ENCODE measurements around the gene PRPF31.

Gene PRPF31

DNA sequence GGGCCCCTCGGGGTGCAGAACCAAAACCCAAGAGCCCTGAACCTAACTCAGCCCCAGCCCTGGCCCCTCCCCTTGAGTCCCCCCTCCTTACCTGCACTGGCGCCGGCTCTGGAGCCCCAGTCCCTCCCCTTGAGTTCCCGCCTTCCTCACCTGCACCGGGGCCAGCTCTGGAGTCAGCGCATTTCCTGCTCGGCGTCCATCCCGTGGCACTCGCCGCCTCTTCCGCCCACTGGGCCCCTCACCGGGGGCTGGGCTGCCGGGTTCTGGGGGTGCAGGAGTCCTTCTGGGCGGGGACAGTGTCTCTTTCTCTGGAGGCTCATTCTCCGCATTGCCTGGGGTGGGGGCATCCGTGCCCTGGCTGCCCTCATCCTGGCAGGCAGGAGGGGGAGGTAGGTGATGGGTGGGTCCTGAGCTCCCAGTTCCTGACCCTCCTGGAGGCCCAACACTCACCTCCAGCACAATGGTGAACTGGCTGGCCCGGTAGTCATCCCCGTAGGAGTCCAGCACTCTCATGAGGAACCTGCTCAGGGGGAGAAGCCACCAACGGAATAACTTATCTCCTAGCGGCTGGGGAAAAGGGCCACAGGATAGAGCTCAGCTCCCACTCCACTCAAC lies 7.6 kb upstream of the PRPF31 start:
- no peak for DNase-seq (ENCODE audit: low read depth in 2 of 2)

DNA sequence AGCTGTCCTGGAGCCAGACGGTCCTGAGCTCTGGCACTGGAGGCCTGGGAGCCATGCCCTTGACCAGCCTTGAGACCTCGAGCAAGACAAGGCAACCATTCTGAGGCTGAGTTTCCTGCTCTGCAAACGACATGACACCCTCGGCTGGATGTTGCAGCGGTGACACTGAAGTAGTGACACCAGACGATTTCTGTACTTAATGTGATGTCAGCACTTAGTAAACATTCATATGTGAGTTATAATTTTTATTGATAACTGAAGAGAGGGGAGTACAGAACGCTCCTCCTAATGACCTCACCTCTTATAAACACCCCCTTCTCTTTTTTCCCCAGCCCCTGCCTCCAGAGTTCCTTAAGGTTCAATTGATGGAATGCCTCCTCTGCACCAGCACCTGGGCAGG lies 7.1 kb upstream of the PRPF31 start:
- no peak for DNase-seq (ENCODE audit: low read depth in 2 of 2)

DNA sequence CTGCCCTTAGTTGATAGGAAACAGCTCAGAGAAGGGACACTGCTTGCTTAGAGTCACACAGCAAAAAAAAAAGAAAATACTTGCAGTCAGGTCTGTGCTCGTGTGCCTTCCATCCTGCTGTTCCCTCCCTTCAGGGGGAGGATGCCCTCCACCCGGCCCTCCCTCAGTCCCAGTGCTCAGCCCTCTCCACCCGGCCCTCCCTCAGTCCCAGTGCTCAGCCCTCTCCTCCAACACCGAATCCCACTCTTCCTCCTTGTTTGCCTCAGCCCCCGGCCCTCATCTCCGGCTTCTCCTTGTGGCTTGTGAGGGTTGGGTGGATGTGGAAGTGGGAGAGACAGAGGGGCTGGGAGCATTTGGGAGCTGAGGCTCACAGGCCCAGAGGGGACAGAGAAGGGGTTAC lies 5.9 kb upstream of the PRPF31 start:
- DNase-seq (ENCODE audit: low read depth in 2 of 2) = no peak

DNA sequence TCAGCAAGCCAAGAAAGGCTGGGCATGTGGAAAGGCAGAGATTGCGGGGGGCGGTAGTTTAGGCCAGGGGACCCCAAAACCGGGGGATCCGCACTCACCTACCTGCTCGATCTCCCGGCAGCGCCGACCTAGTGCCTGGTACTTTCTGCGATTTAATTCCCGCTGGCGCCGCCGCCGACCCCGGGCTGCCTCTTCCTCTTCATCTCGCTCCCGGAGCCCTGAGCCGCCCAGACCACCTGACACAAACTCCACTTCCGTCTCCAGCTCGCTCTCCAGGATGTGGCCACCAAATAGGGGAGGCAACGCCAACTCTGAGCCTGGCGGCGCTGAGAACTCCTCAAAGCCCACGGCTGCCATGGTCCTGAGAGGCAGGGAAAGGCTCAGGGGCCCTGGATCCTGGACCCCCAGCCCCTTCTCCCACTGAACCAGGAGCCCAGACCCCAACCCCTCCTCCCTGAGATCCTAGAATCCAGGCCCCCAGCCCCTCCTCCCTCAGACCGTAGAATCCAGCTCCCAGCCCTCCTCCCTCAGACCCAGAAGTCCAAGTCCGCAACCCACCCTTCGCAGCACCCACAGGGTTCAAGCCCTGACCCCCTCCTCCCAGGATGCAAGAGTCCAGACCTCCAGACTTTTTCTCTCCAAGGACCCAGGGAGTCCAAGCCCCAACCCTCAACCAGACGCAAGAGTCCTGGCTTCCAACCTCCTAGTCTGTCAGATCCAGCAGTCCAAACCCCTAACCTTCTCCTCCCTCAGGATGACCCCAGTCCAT lies 1.0 kb upstream of the PRPF31 start:
- DNase-seq (ENCODE audit: low read depth in 2 of 2) = no peak

DNA sequence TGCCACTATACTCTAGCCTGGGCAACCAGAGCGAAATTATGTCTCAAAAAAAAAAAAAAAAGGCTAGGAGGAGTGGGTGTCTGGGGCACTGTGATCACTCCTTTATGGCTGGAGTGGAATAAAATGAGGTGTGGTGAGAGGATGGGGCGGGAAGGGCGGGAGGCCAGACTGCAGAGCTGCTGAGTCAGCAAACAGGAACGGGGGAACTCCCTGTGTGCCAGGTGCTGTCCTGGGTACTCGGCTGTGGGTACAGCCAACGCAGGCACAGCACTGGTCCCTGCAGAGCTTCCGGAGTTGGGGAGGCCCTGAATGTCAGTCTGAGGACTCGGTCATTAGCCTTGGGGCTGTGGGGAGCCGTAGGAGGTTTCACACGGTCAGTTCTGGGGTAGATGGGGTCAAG lies 5.7 kb downstream of the PRPF31 start:
- DNase-seq (ENCODE audit: low read depth in 2 of 2) = no peak

DNA sequence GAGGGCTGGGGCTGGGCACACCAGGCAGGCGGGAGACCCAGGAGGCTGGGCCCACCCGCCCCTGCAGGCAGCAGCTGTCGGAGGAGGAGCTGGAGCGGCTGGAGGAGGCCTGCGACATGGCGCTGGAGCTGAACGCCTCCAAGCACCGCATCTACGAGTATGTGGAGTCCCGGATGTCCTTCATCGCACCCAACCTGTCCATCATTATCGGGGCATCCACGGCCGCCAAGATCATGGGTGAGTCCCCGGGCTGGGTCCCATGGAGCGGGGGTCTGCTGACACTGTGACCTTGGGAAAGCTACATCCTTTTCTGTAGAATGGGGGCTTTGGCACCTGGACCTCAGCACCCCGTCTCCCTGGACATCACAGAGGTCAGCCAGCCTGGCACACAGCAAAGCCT lies 8.1 kb downstream of the PRPF31 start:
- DNase-seq (ENCODE audit: low read depth in 2 of 2) = no peak

DNA sequence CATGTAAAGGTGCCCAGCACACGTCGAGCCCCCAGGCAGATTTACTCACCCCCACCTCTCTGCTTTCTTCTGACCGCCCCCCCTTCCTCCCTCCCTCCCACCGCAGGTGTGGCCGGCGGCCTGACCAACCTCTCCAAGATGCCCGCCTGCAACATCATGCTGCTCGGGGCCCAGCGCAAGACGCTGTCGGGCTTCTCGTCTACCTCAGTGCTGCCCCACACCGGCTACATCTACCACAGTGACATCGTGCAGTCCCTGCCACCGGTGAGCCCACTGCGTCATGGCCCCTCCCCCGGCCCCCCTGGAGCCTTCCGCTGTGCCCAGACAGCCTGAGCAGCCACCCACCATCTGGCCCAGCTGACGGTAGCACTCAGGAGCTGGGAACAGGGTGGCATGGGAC lies 8.8 kb downstream of the PRPF31 start:
- DNase-seq (ENCODE audit: low read depth in 2 of 2) = no peak

DNA sequence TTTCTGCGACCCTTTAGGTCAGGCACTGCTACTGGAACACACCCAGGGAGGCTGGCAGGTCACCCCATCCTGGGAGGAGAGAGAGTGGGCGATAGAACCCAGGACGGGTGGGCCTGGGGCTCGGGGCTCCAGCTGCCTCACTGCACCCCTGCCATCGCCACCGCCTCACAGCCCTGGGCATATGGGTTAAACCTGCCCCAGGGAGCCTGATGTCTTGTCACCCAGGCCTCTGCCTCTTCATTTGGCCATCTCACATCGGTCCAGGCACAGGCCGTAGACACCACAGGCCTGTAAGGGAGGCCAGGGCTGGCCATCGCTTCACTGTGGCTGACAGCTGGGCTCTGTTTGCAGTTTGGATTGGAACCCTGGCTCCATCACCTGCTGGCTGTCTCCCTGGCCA lies 10.2 kb downstream of the PRPF31 start:
- no peak for DNase-seq (ENCODE audit: low read depth in 2 of 2)

DNA sequence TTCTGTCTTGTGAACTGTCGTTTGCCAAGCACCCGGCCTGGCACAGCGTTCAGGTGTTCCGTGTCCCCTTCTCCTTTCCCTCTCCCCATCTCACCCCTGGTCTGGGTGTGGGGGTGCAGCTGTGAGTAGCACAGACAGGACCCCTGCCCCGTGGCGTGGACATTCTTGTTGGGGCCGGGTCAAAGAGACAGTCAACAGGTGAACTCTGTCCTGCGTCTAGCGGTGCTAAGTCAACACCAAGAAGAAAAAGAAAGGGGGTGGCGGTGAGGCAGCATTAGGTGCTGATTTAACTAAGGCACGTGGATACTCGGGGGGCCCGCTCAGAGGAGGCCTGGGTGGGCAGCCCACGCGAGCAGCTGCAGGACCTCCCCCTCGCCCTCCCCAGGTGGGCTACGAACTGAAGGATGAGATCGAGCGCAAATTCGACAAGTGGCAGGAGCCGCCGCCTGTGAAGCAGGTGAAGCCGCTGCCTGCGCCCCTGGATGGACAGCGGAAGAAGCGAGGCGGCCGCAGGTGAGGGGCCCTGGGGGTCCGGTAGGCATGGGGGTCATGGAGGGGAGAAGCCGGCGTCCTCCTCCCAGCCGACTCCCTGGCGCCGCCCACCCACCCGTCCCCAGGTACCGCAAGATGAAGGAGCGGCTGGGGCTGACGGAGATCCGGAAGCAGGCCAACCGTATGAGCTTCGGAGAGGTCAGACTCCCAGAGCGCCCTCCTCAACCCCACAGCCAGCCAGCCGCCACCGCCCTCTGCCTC lies 12.3 kb downstream of the PRPF31 start:
- DNase-seq (ENCODE audit: low read depth in 2 of 2) = no peak

DNA sequence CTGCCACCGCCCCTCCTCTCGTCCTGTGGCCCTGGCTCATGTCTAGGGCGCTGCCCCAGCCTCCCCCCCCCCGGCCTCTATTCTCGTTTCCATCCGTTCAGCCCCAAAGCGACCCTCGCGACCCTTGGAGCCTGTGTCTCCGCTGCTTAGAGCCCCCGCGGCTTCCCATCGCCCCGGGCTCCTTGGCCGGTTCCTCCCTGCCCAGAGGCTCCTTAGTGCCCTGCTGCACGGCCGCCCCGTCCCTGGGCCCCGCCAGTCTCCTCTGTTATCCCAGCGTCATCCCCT lies 12.8 kb downstream of the PRPF31 start:
- DNase-seq (ENCODE audit: low read depth in 2 of 2) = no peak

DNA sequence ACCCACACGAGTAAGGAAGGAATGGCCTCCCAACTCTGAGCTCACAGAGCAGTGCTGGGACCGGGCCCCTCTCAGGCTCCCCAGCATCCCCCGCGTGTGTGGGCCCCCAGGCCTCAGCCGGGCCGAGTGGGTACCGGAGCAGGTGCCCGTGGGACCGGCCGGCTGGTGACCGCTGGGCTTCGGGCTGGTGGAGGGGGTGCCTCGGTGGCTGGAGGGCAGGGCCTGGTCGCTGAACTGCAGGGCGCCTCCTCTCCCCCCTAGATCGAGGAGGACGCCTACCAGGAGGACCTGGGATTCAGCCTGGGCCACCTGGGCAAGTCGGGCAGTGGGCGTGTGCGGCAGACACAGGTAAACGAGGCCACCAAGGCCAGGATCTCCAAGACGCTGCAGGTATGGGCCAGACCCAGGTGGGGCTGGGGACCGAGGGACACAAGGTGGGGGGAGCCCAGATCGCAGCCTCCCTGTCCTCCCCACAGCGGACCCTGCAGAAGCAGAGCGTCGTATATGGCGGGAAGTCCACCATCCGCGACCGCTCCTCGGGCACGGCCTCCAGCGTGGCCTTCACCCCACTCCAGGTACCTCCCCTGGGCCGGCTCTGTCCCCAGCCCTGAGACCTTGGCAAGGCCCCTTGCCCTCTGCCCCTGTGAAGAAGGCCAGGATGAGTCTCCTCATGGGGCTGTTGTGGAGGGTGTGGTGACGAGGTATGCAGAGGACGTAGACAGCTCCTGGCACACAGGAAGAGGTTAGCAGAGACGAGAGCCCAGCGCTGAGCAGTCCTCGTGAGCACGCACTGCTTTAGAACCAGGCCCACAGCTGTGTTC lies 13.5 kb downstream of the PRPF31 start:
- no peak for DNase-seq (ENCODE audit: low read depth in 2 of 2)

DNA sequence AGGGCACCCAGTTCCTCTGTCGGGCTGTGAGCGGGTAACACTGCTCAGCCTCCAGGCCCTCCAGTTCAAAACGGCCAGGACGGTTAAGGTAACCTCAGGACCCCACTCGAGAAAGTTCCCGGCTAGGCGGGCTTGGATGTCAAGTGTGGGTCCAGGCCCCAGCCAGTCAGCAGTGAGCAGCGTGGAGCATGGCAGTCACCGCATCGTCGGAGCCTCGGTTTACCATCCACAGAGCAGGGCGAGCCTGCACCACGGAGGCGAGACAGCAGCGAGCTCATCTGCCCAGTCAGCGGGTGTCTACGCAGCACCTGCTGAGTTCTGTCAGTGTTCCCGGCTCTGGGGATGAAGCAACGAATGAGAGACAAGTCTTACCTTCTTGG lies 14.1 kb downstream of the PRPF31 start:
- DNase-seq (ENCODE audit: low read depth in 2 of 2) = no peak

DNA sequence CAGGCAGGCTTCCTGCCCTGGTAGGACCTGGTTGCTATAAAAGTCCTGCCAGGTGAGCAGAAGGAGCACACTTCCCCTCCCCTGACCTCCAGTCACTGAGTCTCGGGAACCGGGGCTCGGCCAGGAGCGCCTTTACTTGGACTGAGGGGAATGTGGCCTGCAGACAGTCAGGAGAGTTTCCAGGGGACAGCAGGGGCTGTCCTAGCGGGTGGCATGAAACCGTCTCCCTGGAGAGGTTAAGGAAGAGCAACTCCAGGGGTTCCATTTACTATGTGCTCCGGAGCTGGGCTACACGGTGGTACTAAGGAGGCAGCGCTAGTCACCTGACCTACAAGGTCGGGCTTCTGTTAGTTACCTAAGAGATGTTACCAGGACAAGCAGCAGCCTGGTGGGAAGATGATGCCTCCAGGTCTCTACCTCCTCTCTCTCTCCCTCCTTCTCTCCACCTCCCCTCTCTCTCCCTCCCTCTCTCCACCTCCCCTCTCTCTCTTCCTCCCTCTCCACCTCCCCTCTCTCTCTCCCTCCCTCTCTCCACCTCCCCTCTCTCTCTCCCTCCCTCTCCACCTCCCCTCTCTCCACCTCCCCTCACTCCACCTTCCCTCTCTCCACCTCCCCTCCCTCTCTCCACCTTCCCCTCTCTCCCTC lies 17.9 kb downstream of the PRPF31 start:
- no peak for DNase-seq (ENCODE audit: low read depth in 2 of 2)

DNA sequence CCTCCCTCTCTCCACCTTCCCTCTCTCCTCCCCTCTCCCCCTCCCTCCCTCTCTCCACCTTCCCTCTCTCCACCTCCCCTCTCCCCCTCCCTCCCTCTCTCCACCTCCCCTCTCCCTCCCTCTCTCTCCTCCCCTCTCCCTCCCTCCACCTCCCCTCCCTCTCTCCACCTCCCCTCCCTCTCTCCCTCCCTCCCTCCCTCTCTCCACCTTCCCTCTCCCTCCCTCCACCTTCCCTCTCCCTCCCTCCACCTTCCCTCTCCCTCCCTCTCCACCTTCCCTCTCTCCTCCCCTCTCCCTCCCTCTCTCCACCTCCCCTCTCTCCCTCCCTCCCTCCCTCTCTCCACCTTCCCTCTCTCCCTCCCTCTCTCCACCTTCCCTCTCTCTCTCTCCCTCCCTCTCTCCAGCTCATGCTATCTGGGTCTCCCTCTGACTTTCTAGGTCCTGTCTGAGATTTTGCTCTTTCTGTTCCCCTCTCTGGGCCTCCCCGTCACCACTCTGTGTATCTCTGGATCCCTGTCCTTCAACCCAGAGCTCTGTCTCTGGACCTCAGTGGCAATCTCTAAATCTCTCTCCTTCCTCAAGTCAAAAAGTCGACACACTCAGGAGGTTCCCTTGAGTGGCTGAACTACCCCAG lies 18.5 kb downstream of the PRPF31 start:
- no peak for DNase-seq (ENCODE audit: low read depth in 2 of 2)

DNA sequence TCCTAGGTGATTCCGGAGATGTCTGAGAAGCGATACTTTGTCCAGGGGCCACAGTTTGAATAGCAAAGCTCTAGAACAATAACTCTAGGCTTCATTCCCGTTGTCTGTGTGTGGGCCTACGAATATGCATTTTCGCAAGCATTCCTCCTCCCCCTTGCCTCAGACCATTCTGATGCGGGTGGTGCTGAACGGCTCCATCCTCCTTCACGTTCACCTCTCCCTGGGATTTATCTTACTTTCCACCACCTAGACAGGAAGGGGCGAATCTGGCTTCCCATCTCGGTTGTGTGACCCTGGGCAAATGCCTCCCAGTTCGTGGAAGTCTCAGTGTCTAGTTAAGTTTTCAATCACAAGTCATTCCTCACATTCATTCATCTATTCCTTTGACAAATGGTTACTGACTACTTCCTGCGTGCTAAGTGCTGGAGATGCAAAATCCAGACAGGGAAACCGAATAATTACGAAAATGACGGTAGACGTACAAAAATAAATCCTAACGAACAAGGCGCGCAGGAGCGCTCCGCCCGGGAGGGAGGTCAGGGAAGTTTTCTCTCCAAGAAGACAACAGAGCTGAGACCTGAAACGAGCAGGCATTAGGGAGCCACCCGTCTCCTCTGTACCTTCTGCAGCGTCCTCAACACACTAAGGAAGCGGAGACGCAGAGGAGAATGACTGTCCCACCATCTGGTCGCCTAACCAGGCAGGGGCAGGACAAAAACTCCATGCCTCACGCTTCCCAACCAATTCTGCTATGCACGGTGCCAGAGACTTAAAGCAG lies 20.7 kb downstream of the PRPF31 start:
- no peak for DNase-seq (ENCODE audit: low read depth in 2 of 2)

DNA sequence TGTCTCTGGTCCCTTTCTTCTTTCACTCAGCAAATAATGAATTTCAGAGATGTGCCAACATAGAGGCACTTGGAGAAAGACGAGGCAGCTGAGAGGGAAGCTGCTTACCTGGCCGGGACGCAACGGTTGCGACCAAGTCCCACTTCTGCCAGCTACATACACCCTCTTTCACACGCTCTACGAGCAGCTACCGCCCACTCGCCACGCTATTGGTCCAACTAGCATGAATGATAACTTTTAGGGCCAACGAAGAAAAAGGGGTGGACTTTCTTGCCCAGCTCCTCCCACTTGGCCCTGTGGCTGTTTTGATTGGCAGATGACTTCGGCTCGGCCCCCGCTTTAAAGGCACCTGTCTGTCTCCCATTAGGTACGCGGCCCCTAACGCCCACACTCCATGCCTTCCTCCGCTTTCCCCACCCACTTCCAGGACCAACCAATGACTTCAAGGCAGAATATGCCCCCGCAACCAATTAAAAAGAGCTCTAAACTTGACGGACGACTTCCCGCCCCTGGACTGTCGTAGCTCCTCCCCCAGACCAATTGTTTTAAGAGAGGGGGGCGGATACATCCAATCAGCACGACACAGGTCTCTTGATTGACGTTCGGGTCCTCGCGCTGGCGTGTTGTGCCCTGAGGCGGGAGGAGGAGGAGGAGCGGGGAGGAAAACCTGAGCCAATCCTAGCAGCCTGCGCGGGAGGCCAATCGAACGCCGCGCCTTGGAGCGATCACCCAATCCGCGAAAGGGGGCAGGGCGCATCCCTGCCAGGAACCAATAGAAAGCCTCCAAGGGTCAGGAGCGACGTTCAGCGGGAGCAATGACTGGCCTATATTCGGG lies 21.5 kb downstream of the PRPF31 start:
- peak; percentile 95 to 97 for DNase-seq (ENCODE audit: low read depth in 2 of 2)

DNA sequence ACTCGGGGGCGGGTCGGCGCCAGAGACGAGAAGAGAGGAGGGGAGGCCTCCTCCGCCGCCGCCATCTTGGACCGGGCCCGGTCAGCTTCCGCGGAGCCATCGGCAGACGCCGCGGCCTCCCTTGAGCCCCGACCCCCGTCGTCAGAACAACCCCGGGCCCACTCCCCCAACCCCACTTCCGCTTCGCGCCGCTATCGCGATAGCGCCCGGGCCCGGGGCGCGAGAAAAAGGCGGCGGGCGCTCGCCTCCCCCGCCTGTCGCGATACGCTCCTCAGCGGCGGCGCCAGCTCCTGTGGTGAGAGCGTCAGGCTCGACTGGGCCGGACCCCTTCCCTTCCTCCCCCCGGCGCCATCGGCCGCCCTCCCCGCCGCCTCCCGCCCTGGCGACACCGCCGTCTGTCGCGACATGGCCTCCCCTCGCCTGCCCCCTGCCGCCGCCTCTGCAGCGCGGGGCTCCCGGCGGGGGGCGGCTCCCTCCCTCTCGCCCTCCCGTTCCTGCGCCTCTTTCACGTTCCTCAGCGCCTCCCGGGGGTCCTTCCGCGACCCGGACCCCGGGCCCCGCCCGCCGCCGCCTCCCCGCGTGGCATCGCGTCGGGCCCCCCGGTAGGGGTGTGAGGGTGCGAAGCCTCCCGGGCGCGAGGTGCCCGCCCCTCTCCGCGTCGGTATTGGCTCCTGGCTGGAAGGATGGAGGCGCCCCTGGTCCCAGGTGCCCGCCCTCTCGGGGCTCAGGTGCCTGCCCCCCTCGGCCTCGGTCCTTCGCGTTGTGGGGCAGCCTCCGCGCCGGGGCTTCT lies 22.3 kb downstream of the PRPF31 start, which contains the start of gene CNOT3:
TSS of gene CNOT3 (plus strand) at position 64 of the 790 bp plus-strand sequence. CDS start 5,217 bp downstream, outside the sequence.
- DNase-seq (ENCODE audit: low read depth in 2 of 2) = peak in 1 of 2 donors; percentile 21

DNA sequence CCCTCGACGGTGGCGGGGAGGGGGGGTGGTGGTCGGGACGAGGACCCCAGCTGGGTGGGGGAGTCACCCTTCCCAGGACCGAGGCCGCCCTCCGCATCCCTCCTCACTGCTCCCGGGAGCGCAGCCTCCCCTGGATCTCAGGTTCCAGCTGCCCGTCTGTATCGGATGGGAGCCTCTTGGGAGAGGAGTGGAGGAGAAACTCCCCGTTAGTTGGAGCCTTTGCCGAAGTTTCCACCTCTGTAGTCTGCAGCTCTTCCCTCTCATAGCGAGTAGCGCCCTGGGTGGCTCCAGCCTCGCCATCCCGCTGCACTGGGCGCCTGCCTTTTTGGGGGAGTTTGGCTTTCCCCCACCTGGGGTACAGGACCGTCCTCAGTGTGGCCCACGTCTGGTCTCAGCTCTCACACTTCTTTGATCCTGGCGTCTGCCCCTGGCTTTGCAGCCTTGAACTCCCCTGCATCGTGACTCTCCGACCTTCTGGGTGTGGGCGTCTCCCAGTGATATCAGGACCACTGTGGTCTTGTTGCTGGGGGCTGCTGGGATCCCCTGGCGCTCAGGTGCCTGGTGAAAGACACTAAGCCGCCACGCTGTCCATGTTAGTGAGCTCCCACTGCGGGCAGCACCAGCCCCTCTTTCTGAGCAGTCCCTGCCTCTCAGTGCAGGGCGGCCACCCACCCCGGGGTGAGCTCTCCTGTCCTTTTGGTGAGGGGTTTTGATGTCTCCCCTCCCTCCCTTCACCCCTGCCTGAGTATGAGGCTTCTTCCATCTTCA lies 23.1 kb downstream of the PRPF31 start:
- DNase-seq (ENCODE audit: low read depth in 2 of 2) = no peak
